Retinal pigment epithelial cell (primary cell): Measurements from ENCODE around the gene TNFRSF1B.

ENCODE experiments used
- DNase-seq: peaks from one replicate; pipeline ENCODE4 v3.0.0-alpha.2; 2010; ENCODE audit warnings: low read depth
- H3K4me3 ChIP-seq: 2 replicates; pipeline ENCODE4 v1.5.1; 2011; ENCODE audit warnings: mild to moderate bottlenecking, low read length, control low read depth, moderate library complexity
- CTCF ChIP-seq: conservative IDR thresholded peaks from 2 replicates; pipeline ENCODE4 v1.5.1; 2011; ENCODE audit warnings: low read depth, low read length, control low read depth, inconsistent platforms

The TNFRSF1B gene

GRCh38 chr1:12147201-12147701 lies 19.5 kb upstream of the TNFRSF1B start:
- H3K4me3 ChIP-seq = no peak overlapping the region
- TF ChIP-seq CTCF = no peak
- no peak for DNase-seq

GRCh38 chr1:12148160-12148957 lies 18.4 kb upstream of the TNFRSF1B start:
- H3K4me3 ChIP-seq = no peak overlapping the region
- no peak for TF ChIP-seq CTCF
- no peak for DNase-seq

GRCh38 chr1:12148958-12149790 lies 17.6 kb upstream of the TNFRSF1B start:
- DNase-seq = no peak
- no peak for TF ChIP-seq CTCF
- H3K4me3 ChIP-seq = no peak overlapping the region

- DNase-seq = no peak
- no peak overlapping the region for H3K4me3 ChIP-seq
- TF ChIP-seq CTCF = no peak
These were observed 17.0 kb upstream of the TNFRSF1B start for GRCh38 chr1:12149791-12150175.

GRCh38 chr1:12150456-12151200 lies 16.2 kb upstream of the TNFRSF1B start:
- H3K4me3 ChIP-seq = no peak overlapping the region
- TF ChIP-seq CTCF = no peak
- DNase-seq = no peak

- H3K4me3 ChIP-seq = no peak overlapping the region
- TF ChIP-seq CTCF = no peak
- DNase-seq = no peak
These were observed 15.3 kb upstream of the TNFRSF1B start for GRCh38 chr1:12151465-12151864.
